ENCODE results near the gene HAPLN2.
"Not testable (repeated sequence)": the region's sequence is repeated elsewhere in the genome, so short reads cannot be mapped to it uniquely, and the experiment has no call there.

Gene HAPLN2

DNA sequence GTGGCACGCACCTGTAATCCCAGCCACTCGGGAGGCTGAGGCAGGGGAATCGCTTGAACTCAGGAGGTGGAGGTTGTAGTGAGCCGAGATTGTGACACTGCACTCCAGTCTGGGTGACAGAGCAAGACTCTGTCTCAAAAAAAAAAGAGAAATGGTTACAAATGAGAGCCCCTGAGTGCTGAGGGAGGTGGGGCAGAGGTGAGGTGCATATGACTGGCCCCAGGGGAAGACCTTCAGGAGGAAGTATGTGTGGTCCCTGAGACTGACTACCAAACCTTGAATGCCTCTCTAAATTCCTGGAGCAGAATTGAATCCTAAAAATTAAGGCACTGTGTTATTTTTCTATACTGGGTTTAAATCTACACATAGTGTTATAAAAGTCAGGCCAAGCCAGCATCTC lies 11.9 kb upstream of the HAPLN2 start:
- H3K9ac ChIP-seq (ENCODE audit: low read length); H3K4me3 ChIP-seq (ENCODE audit: low read length); H3K4me1 ChIP-seq (ENCODE audit: control insufficient read depth, insufficient read depth, low read length); H3K9me3 ChIP-seq (ENCODE audit: control insufficient read depth, low read length); H3K36me3 ChIP-seq (ENCODE audit: control insufficient read depth, insufficient read depth, low read length); H3K27me3 ChIP-seq (ENCODE audit: control insufficient read depth, insufficient read depth, low read length): not testable (repeated sequence)

DNA sequence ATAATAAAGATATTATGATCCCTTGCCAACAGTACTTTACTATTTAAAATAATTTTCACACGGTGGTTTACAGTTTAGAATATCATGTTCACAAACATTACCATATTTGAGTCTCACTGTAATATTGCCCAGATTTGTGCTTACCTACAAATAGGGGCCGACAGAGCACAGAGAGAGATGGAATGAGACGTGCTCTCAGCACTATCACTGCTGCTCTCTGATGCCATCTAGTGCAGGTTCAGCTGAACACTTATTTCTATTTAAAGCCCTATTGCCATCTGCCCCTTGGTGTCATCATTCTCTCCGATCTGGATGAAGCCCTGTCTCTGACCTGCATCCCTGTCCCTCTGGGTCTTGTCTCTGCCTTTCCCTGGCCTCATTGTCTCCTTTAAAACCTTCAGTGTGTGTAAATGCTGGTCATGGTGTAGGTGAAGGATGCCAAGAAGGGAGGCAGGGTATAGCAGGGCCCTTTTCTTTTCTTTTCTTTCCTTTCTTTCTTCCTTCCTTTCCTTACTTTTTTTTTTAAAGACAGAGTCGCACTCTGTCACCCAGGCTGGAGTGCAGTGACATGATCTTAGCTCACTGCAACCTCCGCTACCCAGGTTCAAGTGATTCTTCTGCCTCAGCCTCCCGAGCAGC lies 11.1 kb upstream of the HAPLN2 start:
- Histone ChIP-seq H3K9me3 (ENCODE audit: control insufficient read depth, low read length) (no peaks in the 10 kb centered on the region), H3K4me3 (ENCODE audit: low read length) (no peak overlapping the region), H3K9ac (ENCODE audit: low read length) (no peak overlapping the region), H3K27me3 (ENCODE audit: control insufficient read depth, insufficient read depth, low read length) (peaks cover 5% of the 10 kb centered on the region), H3K36me3 (ENCODE audit: control insufficient read depth, insufficient read depth, low read length) (no peaks in the 10 kb centered on the region), H3K4me1 (ENCODE audit: control insufficient read depth, insufficient read depth, low read length) (no peaks in the 10 kb centered on the region)

DNA sequence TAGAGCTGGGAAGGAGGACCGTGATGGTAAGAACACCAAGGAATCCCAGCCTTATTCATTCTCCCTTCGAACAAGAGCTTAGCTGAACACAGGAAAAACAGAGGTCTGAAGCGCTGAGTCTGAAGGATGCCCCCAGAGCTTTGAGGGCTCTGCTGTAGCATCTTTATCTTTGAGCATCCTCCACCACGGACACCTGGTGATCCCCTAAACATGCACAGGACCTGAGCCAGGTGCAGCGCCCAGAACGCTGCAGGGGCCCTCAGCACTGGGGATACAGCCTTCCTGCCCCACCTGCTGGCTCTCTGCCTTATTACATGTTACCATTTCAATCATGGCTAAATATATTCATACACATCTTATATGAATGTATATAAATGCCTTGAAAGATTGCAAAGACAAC lies 10.2 kb upstream of the HAPLN2 start:
- Histone ChIP-seq H3K36me3 (ENCODE audit: control insufficient read depth, insufficient read depth, low read length) (no peaks in the 10 kb centered on the region), H3K4me1 (ENCODE audit: control insufficient read depth, insufficient read depth, low read length) (no peaks in the 10 kb centered on the region), H3K9me3 (ENCODE audit: control insufficient read depth, low read length) (no peaks in the 10 kb centered on the region), H3K4me3 (ENCODE audit: low read length) (no peak overlapping the region), H3K9ac (ENCODE audit: low read length) (no peak overlapping the region), H3K27me3 (ENCODE audit: control insufficient read depth, insufficient read depth, low read length) (peaks cover 5% of the 10 kb centered on the region)

DNA sequence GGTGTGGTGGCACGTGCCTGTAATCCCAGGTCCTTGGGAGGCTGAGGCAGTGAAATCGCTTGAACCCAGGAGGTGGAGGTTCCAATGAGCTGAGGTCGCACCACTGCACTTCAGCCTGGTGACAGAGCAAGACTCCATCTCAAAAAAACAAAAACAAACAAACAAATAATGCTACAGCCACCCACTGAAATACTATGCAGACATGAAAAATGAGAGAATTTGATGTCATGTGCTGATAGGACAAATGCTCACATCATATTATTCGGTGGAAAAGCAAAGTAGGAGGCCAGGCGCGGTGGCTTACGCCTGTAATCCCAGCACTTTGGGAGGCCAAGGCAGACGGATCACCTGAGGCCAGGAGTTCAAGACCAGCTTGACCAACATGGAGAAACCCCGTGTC lies 9.1 kb upstream of the HAPLN2 start:
- H3K9me3 ChIP-seq (ENCODE audit: control insufficient read depth, low read length); H3K27me3 ChIP-seq (ENCODE audit: control insufficient read depth, insufficient read depth, low read length); H3K4me3 ChIP-seq (ENCODE audit: low read length); H3K36me3 ChIP-seq (ENCODE audit: control insufficient read depth, insufficient read depth, low read length); H3K4me1 ChIP-seq (ENCODE audit: control insufficient read depth, insufficient read depth, low read length); H3K9ac ChIP-seq (ENCODE audit: low read length): not testable (repeated sequence)

DNA sequence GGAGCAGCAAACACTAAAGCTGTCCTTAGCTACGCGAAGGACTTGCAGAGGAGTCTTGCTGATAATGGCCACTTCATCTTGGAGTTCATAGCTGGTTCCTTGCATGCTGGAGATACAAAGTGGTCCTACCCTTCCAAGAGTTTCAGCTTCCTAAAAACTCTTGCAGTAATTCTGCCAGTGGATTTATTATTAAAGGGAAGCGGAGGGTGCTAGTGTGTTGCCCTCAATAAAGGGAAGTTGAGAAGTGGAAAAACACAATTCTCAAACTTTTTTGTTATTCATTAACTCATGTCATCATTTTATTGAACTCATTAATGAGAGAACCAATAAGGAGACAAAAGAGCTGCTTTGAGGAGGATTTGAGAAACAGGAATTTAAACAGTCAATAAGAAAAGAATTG lies 6.5 kb upstream of the HAPLN2 start:
- no peak overlapping the region for H3K4me3 ChIP-seq (ENCODE audit: low read length)
- H3K36me3 ChIP-seq (ENCODE audit: control insufficient read depth, insufficient read depth, low read length), result no peaks in the 10 kb centered on the region
- H3K4me1 ChIP-seq (ENCODE audit: control insufficient read depth, insufficient read depth, low read length), result peaks cover 8% of the 10 kb centered on the region
- H3K9me3 ChIP-seq (ENCODE audit: control insufficient read depth, low read length), result no peaks in the 10 kb centered on the region
- peaks cover 7% of the 10 kb centered on the region for H3K27me3 ChIP-seq (ENCODE audit: control insufficient read depth, insufficient read depth, low read length)
- H3K9ac ChIP-seq (ENCODE audit: low read length), result no peak overlapping the region

- Histone ChIP-seq H3K9me3 (ENCODE audit: control insufficient read depth, low read length) (no peaks in the 10 kb centered on the region), H3K27me3 (ENCODE audit: control insufficient read depth, insufficient read depth, low read length) (peaks cover 25% of the 10 kb centered on the region), H3K36me3 (ENCODE audit: control insufficient read depth, insufficient read depth, low read length) (no peaks in the 10 kb centered on the region), H3K4me1 (ENCODE audit: control insufficient read depth, insufficient read depth, low read length) (peaks cover 8% of the 10 kb centered on the region), H3K4me3 (ENCODE audit: low read length) (no peak overlapping the region), H3K9ac (ENCODE audit: low read length) (no peak overlapping the region)
Observed at GRCh38 chr1:156615946-156616345, 3.3 kb upstream of the HAPLN2 start.

- H3K27me3 ChIP-seq (ENCODE audit: control insufficient read depth, insufficient read depth, low read length), result peaks cover 31% of the 10 kb centered on the region
Observed at GRCh38 chr1:156616463-156616862, 2.8 kb upstream of the HAPLN2 start.

GRCh38 chr1:156619582-156619955 lies 354 bp downstream of the HAPLN2 start:
- H3K36me3 ChIP-seq (ENCODE audit: control insufficient read depth, insufficient read depth, low read length), result no peaks in the 10 kb centered on the region
- H3K9me3 ChIP-seq (ENCODE audit: control insufficient read depth, low read length), result no peaks in the 10 kb centered on the region
- no peak overlapping the region for H3K9ac ChIP-seq (ENCODE audit: low read length)
- no peak overlapping the region for H3K4me3 ChIP-seq (ENCODE audit: low read length)
- H3K4me1 ChIP-seq (ENCODE audit: control insufficient read depth, insufficient read depth, low read length), result peaks cover 19% of the 10 kb centered on the region
- peaks cover 52% of the 10 kb centered on the region for H3K27me3 ChIP-seq (ENCODE audit: control insufficient read depth, insufficient read depth, low read length)

More at GRCh38 chr1:156616463-156616862, 2.8 kb upstream of the HAPLN2 start:
- no peak overlapping the region for H3K9ac ChIP-seq (ENCODE audit: low read length)
- H3K9me3 ChIP-seq (ENCODE audit: control insufficient read depth, low read length), result no peaks in the 10 kb centered on the region
- peaks cover 8% of the 10 kb centered on the region for H3K4me1 ChIP-seq (ENCODE audit: control insufficient read depth, insufficient read depth, low read length)
- no peak overlapping the region for H3K4me3 ChIP-seq (ENCODE audit: low read length)
- no peaks in the 10 kb centered on the region for H3K36me3 ChIP-seq (ENCODE audit: control insufficient read depth, insufficient read depth, low read length)

DNA sequence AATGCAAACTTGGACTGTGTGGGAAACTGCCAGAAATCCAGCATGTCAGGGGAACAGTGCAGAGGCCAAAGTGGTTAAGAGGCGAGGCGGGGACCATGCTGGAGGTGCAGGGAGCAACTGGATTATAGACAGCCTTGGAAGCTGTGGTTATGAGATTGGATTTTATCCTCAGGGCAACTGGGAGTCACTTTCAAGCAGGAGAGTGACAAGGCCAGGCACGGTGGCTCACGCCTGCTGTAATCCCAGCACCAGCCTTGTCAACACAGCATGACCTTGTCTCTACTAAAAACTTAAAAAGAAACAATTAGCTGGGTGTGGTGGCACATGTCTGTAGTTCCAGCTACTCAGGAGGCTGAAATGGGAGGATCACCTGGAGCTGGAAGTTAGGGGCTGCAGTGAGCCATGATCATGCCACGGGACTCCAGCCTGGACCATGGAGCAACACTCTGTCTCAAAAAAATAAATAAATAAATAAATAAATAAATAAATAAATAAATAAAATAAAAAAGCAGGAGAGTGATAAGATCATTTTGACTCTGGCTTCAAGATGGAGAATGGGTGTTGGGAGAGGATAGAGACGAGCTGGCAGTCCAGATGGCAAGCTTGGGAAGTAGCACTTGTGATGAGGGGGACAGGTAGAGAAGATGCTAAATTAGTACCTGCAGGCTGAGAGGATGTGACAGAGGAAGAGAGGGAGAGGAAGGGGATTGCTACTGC lies 3.5 kb downstream of the HAPLN2 start:
- H3K9ac ChIP-seq (ENCODE audit: low read length), result no peak overlapping the region
- peaks cover 20% of the 10 kb centered on the region for H3K4me1 ChIP-seq (ENCODE audit: control insufficient read depth, insufficient read depth, low read length)
- no peaks in the 10 kb centered on the region for H3K9me3 ChIP-seq (ENCODE audit: control insufficient read depth, low read length)
- no peak overlapping the region for H3K4me3 ChIP-seq (ENCODE audit: low read length)
- H3K27me3 ChIP-seq (ENCODE audit: control insufficient read depth, insufficient read depth, low read length), result peaks cover 79% of the 10 kb centered on the region
- no peaks in the 10 kb centered on the region for H3K36me3 ChIP-seq (ENCODE audit: control insufficient read depth, insufficient read depth, low read length)

DNA sequence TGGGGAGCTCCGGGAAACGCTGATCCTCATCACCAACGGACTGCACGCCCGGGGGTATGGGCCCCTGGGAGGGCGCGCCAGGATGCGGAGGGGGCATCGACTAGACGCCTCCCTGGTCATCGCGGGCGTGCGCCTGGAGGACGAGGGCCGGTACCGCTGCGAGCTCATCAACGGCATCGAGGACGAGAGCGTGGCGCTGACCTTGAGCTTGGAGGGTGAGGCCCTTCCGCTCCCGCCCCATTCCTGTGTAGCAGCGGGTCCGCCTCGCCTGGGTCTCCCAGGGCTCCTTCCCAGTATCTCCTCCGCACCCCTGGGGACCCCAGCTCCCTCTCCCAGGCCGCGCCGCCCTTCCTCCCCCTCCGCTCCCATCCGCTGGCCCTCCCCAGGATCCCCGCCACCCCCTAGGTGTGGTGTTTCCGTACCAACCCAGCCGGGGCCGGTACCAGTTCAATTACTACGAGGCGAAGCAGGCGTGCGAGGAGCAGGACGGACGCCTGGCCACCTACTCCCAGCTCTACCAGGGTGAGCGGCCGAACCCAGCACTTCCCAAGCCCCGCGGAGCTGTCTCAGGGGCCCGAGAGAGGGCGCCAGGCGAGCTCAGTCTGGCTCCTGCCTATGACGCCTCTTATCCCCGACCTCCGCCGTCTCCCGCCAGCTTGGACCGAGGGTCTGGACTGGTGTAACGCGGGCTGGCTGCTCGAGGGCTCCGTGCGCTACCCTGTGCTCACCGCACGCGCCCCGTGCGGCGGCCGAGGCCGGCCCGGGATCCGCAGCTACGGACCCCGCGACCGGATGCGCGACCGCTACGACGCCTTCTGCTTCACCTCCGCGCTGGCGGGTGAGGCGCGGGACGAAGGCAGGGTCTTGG lies 5.0 kb downstream of the HAPLN2 start:
- H3K9ac ChIP-seq (ENCODE audit: low read length), result no peak overlapping the region
- no peak overlapping the region for H3K4me3 ChIP-seq (ENCODE audit: low read length)
- H3K27me3 ChIP-seq (ENCODE audit: control insufficient read depth, insufficient read depth, low read length), result peaks cover 78% of the 10 kb centered on the region

GRCh38 chr1:156624814-156625435 lies 5.7 kb downstream of the HAPLN2 start:
- Histone ChIP-seq H3K36me3 (ENCODE audit: control insufficient read depth, insufficient read depth, low read length) (no peaks in the 10 kb centered on the region), H3K27me3 (ENCODE audit: control insufficient read depth, insufficient read depth, low read length) (peaks cover 71% of the 10 kb centered on the region), H3K9ac (ENCODE audit: low read length) (no peak overlapping the region), H3K4me3 (ENCODE audit: low read length) (no peak overlapping the region), H3K9me3 (ENCODE audit: control insufficient read depth, low read length) (no peaks in the 10 kb centered on the region), H3K4me1 (ENCODE audit: control insufficient read depth, insufficient read depth, low read length) (peaks cover 20% of the 10 kb centered on the region)

More for the DNA sequence above, 5.0 kb downstream of the HAPLN2 start:
- H3K36me3 ChIP-seq (ENCODE audit: control insufficient read depth, insufficient read depth, low read length), result no peaks in the 10 kb centered on the region
- peaks cover 20% of the 10 kb centered on the region for H3K4me1 ChIP-seq (ENCODE audit: control insufficient read depth, insufficient read depth, low read length)
- no peaks in the 10 kb centered on the region for H3K9me3 ChIP-seq (ENCODE audit: control insufficient read depth, low read length)

Measured in mucosa of stomach (tissue), 1 donor.